IMR-90 (cell line): ENCODE data around the gene FBXW4. TPM values are rescaled to one million over a fixed set of nuclear protein-coding genes. Genes with fewer than 3 reads are reported as not detected.
A peak's percentile ranks its signal among the peaks of the same experiment; 100 is the strongest.

Experiments
- ATAC-seq: fragments of 200-7000 bp; cut with Tn5 transposase; 2 replicates; pipeline ENCODE4 v1.9.1; 2020; ENCODE audit warnings: low read depth, mild to moderate bottlenecking, moderate library complexity
- BruUV-seq: library from RNA; stranded (reverse); fragments of 400-500 nt; replicated peaks from 2 replicates; lab custom pipeline; 2021; lab: Mats Ljungman, UMichigan
- CTCF ChIA-PET: fragments of 300-600 bp; formaldehyde crosslinking; extraction: SDS; loops from one replicate; lab custom pipeline; 2021; ENCODE audit warnings: antibody characterized with exemption; lab: Yijun Ruan, JAX
- POLR2A ChIA-PET: fragments of 300-600 bp; sonication (Branson Sonifier 250); formaldehyde crosslinking; loops from one replicate; lab custom pipeline; 2022; ENCODE audit warnings: antibody characterized with exemption; ENCODE audit not compliant: unreplicated experiment; lab: Charles Lee
- DNase-seq: peaks from one replicate; pipeline ENCODE4 v3.0.0; 2013
- H2AFZ ChIP-seq: replicated peaks from 2 replicates; pipeline ENCODE3; 2013; ENCODE audit warnings: low read length, mild to moderate bottlenecking; ENCODE audit not compliant: poor library complexity
- H2AK5ac ChIP-seq: 2 replicates; pipeline ENCODE4 v1.6.1; 2013; ENCODE audit warnings: low read depth, low read length, inconsistent platforms
- H2AK9ac ChIP-seq: replicated peaks from 2 replicates; pipeline ENCODE3; 2013; ENCODE audit warnings: mild to moderate bottlenecking, low read depth, low read length, moderate library complexity; ENCODE audit not compliant: poor library complexity
- H2BK120ac ChIP-seq: 2 replicates; pipeline ENCODE4 v1.6.1; 2013; ENCODE audit warnings: low read depth, low read length, inconsistent platforms
- H2BK15ac ChIP-seq: 3 replicates; pipeline ENCODE4 v1.6.1; 2013; ENCODE audit warnings: low read depth, low read length, inconsistent platforms
- H2BK20ac ChIP-seq: 2 replicates; pipeline ENCODE4 v1.6.1; 2013; ENCODE audit warnings: low read depth, mild to moderate bottlenecking, inconsistent platforms, low read length, moderate library complexity
- H2BK5ac ChIP-seq: 2 replicates; pipeline ENCODE4 v1.6.1; 2013; ENCODE audit warnings: mild to moderate bottlenecking, low read depth, low read length, inconsistent platforms; ENCODE audit not compliant: poor library complexity, severe bottlenecking
- H3K14ac ChIP-seq: replicated peaks from 2 replicates; pipeline ENCODE4 v1.6.1; 2013; ENCODE audit warnings: low read depth, low read length, inconsistent platforms
- H3K18ac ChIP-seq: 2 replicates; pipeline ENCODE4 v1.6.1; 2013; ENCODE audit warnings: low read depth, low read length, control low read depth
- H3K23ac ChIP-seq: 2 replicates; pipeline ENCODE4 v1.6.1; 2013; ENCODE audit warnings: low read depth, low read length, inconsistent platforms
- H3K27ac ChIP-seq: 2 replicates; pipeline ENCODE4 v1.5.1; 2013; ENCODE audit warnings: mild to moderate bottlenecking, control low read depth, low read length; ENCODE audit not compliant: insufficient read depth
- H3K27me3 ChIP-seq: 2 replicates; pipeline ENCODE4 v1.6.1; 2013; ENCODE audit warnings: low read length; ENCODE audit not compliant: control insufficient read depth, insufficient read depth
- H3K36me3 ChIP-seq: 2 replicates; pipeline ENCODE4 v1.6.1; 2013; ENCODE audit warnings: low read length, mixed read lengths; ENCODE audit not compliant: control insufficient read depth, insufficient read depth
- H3K4ac ChIP-seq: 2 replicates; pipeline ENCODE4 v1.6.1; 2013; ENCODE audit warnings: low read depth, low read length, inconsistent platforms
- H3K4me1 ChIP-seq: 2 replicates; pipeline ENCODE4 v1.6.1; 2013; ENCODE audit warnings: low read length, mixed read lengths; ENCODE audit not compliant: control insufficient read depth, insufficient read depth
- H3K4me2 ChIP-seq: 2 replicates; pipeline ENCODE4 v1.6.1; 2013; ENCODE audit warnings: low read depth, mild to moderate bottlenecking, control low read depth, low read length, moderate library complexity
- H3K4me3 ChIP-seq: 2 replicates; pipeline ENCODE4 v1.5.1; 2013; ENCODE audit warnings: low read depth, mild to moderate bottlenecking, control low read depth, low read length, moderate library complexity; ENCODE audit not compliant: insufficient read depth
- H3K56ac ChIP-seq: 2 replicates; pipeline ENCODE4 v1.6.1; 2013; ENCODE audit warnings: low read length, inconsistent platforms; ENCODE audit not compliant: insufficient read depth; ENCODE audit errors: extremely low read depth
- H3K79me1 ChIP-seq, 2 experiments: 2 replicates each; pipeline ENCODE4 v1.6.1; 2013; ENCODE audit warnings: low read length in 2 of 2, inconsistent platforms in 1 of 2, low read depth in 1 of 2
- H3K9ac ChIP-seq: 2 replicates; pipeline ENCODE4 v1.6.1; 2013; ENCODE audit warnings: low read depth, low read length, control low read depth
- H3K9me1 ChIP-seq: 2 replicates; pipeline ENCODE4 v1.6.1; 2013; ENCODE audit warnings: low read length, inconsistent platforms; ENCODE audit not compliant: insufficient read depth
- H3K9me3 ChIP-seq: 2 replicates; pipeline ENCODE4 v1.6.1; 2013; ENCODE audit warnings: low read length; ENCODE audit not compliant: control insufficient read depth, insufficient read depth
- H4K20me1 ChIP-seq: 2 replicates; pipeline ENCODE4 v1.6.1; 2013; ENCODE audit warnings: low read length, inconsistent platforms; ENCODE audit not compliant: insufficient read depth
- H4K5ac ChIP-seq: 2 replicates; pipeline ENCODE4 v1.6.1; 2013; ENCODE audit warnings: mild to moderate bottlenecking, low read depth, low read length, control low read depth
- H4K8ac ChIP-seq, 2 experiments: 2 replicates each; pipeline ENCODE4 v1.6.1; 2013; ENCODE audit warnings: low read depth in 2 of 2, low read length in 2 of 2, control low read depth in 1 of 2, inconsistent platforms in 1 of 2
- H4K91ac ChIP-seq: 2 replicates; pipeline ENCODE4 v1.6.1; 2013; ENCODE audit warnings: low read depth, low read length, inconsistent platforms; ENCODE audit not compliant: insufficient read depth
- BHLHE40 ChIP-seq: fragments of 150-350 bp; IDR thresholded peaks from 2 replicates; pipeline ENCODE4 v1.6.1; 2016; ENCODE audit warnings: mild to moderate bottlenecking, low read depth, low read length
- CEBPB ChIP-seq: IDR thresholded peaks from 2 replicates; pipeline ENCODE4 v1.6.1; 2012; ENCODE audit warnings: low read depth, low read length, improper control_type of control experiment
- CHD1 ChIP-seq: IDR thresholded peaks from 2 replicates; pipeline ENCODE4 v1.6.1; 2012; ENCODE audit warnings: low read depth, low read length, improper control_type of control experiment
- ELK1 ChIP-seq: fragments of 150-350 bp; IDR thresholded peaks from 2 replicates; pipeline ENCODE4 v1.6.1; 2016; ENCODE audit warnings: low read depth, mild to moderate bottlenecking, low read length, moderate library complexity, borderline replicate concordance
- FOS ChIP-seq: fragments of 150-350 bp; IDR thresholded peaks from 2 replicates; pipeline ENCODE4 v1.6.1; 2016; ENCODE audit warnings: low read depth, low read length
- MAFK ChIP-seq: IDR thresholded peaks from 2 replicates; pipeline ENCODE4 v1.6.1; 2012; ENCODE audit warnings: low read depth, low read length, improper control_type of control experiment
- MAZ ChIP-seq: IDR thresholded peaks from 2 replicates; pipeline ENCODE4 v1.6.1; 2012; ENCODE audit warnings: low read depth, mild to moderate bottlenecking, low read length, improper control_type of control experiment, moderate library complexity, borderline replicate concordance
- MXI1 ChIP-seq: IDR thresholded peaks from 2 replicates; pipeline ENCODE4 v1.6.1; 2012; ENCODE audit warnings: low read depth, mild to moderate bottlenecking, low read length, moderate library complexity, borderline replicate concordance
- NFE2L2 ChIP-seq: fragments of 150-350 bp; IDR thresholded peaks from 2 replicates; pipeline ENCODE4 v1.6.1; 2016; ENCODE audit warnings: low read depth, mild to moderate bottlenecking, low read length
- POLR2A ChIP-seq: IDR thresholded peaks from 2 replicates; pipeline ENCODE4 v1.6.1; 2012; ENCODE audit warnings: mild to moderate bottlenecking, low read depth, low read length
- RAD21 ChIP-seq: IDR thresholded peaks from 2 replicates; pipeline ENCODE4 v1.6.1; 2012; ENCODE audit warnings: low read length, improper control_type of control experiment
- RCOR1 ChIP-seq: IDR thresholded peaks from 2 replicates; pipeline ENCODE4 v1.6.1; 2012; ENCODE audit warnings: mild to moderate bottlenecking, low read length, improper control_type of control experiment; ENCODE audit not compliant: insufficient replicate concordance
- RFX5 ChIP-seq: IDR thresholded peaks from 2 replicates; pipeline ENCODE4 v1.8.0; 2012; ENCODE audit warnings: low read depth, mild to moderate bottlenecking, low read length, moderate library complexity
- SMC3 ChIP-seq: fragments of 150-350 bp; IDR thresholded peaks from 2 replicates; pipeline ENCODE4 v1.6.1; 2016; ENCODE audit warnings: low read depth, mild to moderate bottlenecking, antibody characterized with exemption, low read length, moderate library complexity
- USF2 ChIP-seq: fragments of 150-350 bp; IDR thresholded peaks from 2 replicates; pipeline ENCODE4 v1.6.1; 2017; ENCODE audit warnings: mild to moderate bottlenecking, antibody characterized with exemption, low read length, low read depth
- WGBS, 2 experiments: methylation state at CpG; one replicate each; pipeline versions ENCODE4 v1.1.5 to v1.1.7; 2013; ENCODE audit warnings: missing lambda C conversion rate in 2 of 2; ENCODE audit not compliant: insufficient read length in 1 of 2; ENCODE audit errors: extremely low coverage in 2 of 2; 5-methylcytosine and 5-hydroxymethylcytosine counted together
- dilution Hi-C: fragments of 300-500 bp; cut with HindIII; formaldehyde crosslinking; loops from one replicate; pipeline ENCODE4 v1.14.3; 2018; ENCODE audit warnings: low sequenced_read_pairs; ENCODE audit not compliant: unreplicated experiment
- in situ Hi-C: fragments of 300-500 bp; cut with MboI; formaldehyde crosslinking; loops from 3 replicates; pipeline ENCODE4 v1.14.3; 2019; ENCODE audit warnings: low sequenced_read_pairs, inconsistent platforms, mixed read lengths
- intact Hi-C: fragments of 100-400 bp; cut with micrococcal nuclease; formaldehyde crosslinking; loops from 2 replicates; pipeline ENCODE4 v1.10.0; 2022
- polyA plus RNA-seq, 3 experiments: library from polyadenylated mRNA; depleted of rRNA; stranded (reverse); fragments of >200 nt; gene quantifications; 2 replicates each; pipeline ENCODE4 v1.2.3, GENCODE V29; 2012; ENCODE audit warnings: low replicate concordance in 1 of 3
- total RNA-seq: library from RNA; depleted of rRNA; stranded (reverse); fragments of >200 nt; gene quantifications from 2 replicates; pipeline ENCODE4 v1.2.3, GENCODE V29; 2012
- TF ChIP-seq, protein P1 (sequence below): conservative IDR thresholded peaks from 2 replicates; pipeline ENCODE4 v1.5.1; 2012; ENCODE audit warnings: mild to moderate bottlenecking, low read depth, low read length, improper control_type of control experiment

Gene FBXW4
- total and polyA plus RNA-seq, 2 of the 4 experiments (the other 2 are of a cell fraction), result 19.3 to 26.7 TPM

DNA sequence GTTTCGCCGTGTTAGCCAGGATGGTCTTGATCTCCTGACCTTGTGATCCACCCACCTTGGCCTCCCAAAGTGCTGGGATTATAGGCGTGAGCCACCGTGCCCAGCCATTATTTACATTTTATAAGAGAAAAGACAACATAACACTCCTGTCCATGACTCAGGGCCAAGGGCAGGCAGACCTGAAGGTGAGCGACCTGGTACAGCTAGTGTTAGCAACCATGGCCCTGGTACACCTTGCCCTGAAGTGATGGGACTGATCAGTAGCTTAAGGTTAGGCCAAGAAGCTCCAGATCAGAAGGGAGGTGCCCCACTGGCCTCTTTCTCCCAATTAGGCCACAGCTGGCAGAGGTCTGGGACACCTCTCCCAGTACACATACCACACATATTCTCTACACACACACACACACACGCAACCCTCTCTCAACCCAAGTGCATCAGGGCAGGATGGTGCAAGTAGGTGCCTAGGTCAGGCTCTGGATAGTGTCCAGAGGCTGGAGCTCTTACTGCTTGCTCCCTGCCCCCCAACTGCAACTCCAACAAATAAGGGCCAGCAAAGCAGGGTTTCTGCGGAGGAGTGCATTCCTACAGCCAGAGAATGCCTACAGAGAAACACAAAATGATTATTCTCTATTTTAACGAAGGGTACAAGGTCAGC is 63.0 kb downstream of the FBXW4 start:
- H3K14ac ChIP-seq, result no peak overlapping the region

More for the DNA sequence above, 63.0 kb downstream of the FBXW4 start:
- H3K9me1 ChIP-seq, result peaks cover 7% of the 10 kb centered on the region; the same call in 1 of the 2 replicates
- H4K91ac ChIP-seq, result no peak overlapping the region
- no peaks in the 10 kb centered on the region; the same call in 1 of the 2 replicates for H3K36me3 ChIP-seq
- H4K20me1 ChIP-seq, result peaks cover 7% of the 10 kb centered on the region; the same call in 1 of the 2 replicates
- dilution Hi-C loops (no loop called here), intact Hi-C loops (no loop called here), in situ Hi-C loops (no loop called here)
- ATAC-seq (peak; percentile 35), DNase-seq (no peak)
- no peaks in the 10 kb centered on the region; a peak in 1 of 4 replicates for H3K79me1 ChIP-seq
- H3K9me3 ChIP-seq, result no peaks in the 10 kb centered on the region
- POLR2A ChIA-PET, result no interaction called here
- H3K4me3 ChIP-seq, result no peak overlapping the region
- no peak overlapping the region for H2BK120ac ChIP-seq
- no peak overlapping the region for H3K23ac ChIP-seq
- CTCF ChIA-PET, result interaction anchor here (1.2 kb wide), 1 partner anchor 23 kb away, joined by 3 read pairs; no protein-coding TSS in a partner anchor
- TF ChIP-seq MAZ (no peak), FOS (no peak), USF2 (no peak), MXI1 (no peak), ELK1 (no peak), RFX5 (no peak), MAFK (no peak), SMC3 (no peak), NFE2L2 (no peak), RAD21 (no peak), BHLHE40 (no peak), CEBPB (no peak), RCOR1 (no peak), CHD1 (no peak), POLR2A (no peak)
- TF ChIP-seq, protein P1, sequence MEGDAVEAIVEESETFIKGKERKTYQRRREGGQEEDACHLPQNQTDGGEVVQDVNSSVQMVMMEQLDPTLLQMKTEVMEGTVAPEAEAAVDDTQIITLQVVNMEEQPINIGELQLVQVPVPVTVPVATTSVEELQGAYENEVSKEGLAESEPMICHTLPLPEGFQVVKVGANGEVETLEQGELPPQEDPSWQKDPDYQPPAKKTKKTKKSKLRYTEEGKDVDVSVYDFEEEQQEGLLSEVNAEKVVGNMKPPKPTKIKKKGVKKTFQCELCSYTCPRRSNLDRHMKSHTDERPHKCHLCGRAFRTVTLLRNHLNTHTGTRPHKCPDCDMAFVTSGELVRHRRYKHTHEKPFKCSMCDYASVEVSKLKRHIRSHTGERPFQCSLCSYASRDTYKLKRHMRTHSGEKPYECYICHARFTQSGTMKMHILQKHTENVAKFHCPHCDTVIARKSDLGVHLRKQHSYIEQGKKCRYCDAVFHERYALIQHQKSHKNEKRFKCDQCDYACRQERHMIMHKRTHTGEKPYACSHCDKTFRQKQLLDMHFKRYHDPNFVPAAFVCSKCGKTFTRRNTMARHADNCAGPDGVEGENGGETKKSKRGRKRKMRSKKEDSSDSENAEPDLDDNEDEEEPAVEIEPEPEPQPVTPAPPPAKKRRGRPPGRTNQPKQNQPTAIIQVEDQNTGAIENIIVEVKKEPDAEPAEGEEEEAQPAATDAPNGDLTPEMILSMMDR, result no peak
- no peak overlapping the region for H2BK20ac ChIP-seq
- H2AFZ ChIP-seq, result no peak overlapping the region
- H4K8ac ChIP-seq, result no peak overlapping the region
- no peaks in the 10 kb centered on the region for H3K4me1 ChIP-seq
- no peak overlapping the region for H2AK9ac ChIP-seq
- no peak overlapping the region for H3K56ac ChIP-seq
- H3K18ac ChIP-seq, result no peak overlapping the region
- no peak overlapping the region for H4K5ac ChIP-seq
- H3K4ac ChIP-seq, result no peak overlapping the region
- no peak overlapping the region for H2BK5ac ChIP-seq
- H2AK5ac ChIP-seq, result no peak overlapping the region
- BruUV-seq, result no TSS peak
- no peak overlapping the region for H3K4me2 ChIP-seq
- no CpG with 5 or more reads among the region's 8 CpGs for WGBS, 2 experiments
- H3K9ac ChIP-seq, result no peak overlapping the region
- H2BK15ac ChIP-seq, result no peak overlapping the region
- no peaks in the 10 kb centered on the region for H3K27me3 ChIP-seq
- H3K27ac ChIP-seq, result no peak overlapping the region
